Fibroblast of pulmonary artery (primary cell): Measurements from ENCODE around the gene PSTPIP2.

Source experiments
- DNase-seq: peaks from one replicate; pipeline ENCODE4 v3.0.0-alpha.2; 2010; ENCODE audit warnings: low read depth
- H3K4me3 ChIP-seq: replicated peaks from 2 replicates; pipeline ENCODE4 v1.5.1; 2011; ENCODE audit warnings: low read depth, mild to moderate bottlenecking, control low read depth, low read length, moderate library complexity
- TF ChIP-seq, protein P1 (sequence below): IDR thresholded peaks from 2 replicates; pipeline ENCODE4 v1.5.1; 2011; ENCODE audit warnings: mild to moderate bottlenecking, control low read depth, low read length, inconsistent platforms; ENCODE audit errors: missing control alignments

The PSTPIP2 gene, protein sequence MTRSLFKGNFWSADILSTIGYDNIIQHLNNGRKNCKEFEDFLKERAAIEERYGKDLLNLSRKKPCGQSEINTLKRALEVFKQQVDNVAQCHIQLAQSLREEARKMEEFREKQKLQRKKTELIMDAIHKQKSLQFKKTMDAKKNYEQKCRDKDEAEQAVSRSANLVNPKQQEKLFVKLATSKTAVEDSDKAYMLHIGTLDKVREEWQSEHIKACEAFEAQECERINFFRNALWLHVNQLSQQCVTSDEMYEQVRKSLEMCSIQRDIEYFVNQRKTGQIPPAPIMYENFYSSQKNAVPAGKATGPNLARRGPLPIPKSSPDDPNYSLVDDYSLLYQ

DNA sequence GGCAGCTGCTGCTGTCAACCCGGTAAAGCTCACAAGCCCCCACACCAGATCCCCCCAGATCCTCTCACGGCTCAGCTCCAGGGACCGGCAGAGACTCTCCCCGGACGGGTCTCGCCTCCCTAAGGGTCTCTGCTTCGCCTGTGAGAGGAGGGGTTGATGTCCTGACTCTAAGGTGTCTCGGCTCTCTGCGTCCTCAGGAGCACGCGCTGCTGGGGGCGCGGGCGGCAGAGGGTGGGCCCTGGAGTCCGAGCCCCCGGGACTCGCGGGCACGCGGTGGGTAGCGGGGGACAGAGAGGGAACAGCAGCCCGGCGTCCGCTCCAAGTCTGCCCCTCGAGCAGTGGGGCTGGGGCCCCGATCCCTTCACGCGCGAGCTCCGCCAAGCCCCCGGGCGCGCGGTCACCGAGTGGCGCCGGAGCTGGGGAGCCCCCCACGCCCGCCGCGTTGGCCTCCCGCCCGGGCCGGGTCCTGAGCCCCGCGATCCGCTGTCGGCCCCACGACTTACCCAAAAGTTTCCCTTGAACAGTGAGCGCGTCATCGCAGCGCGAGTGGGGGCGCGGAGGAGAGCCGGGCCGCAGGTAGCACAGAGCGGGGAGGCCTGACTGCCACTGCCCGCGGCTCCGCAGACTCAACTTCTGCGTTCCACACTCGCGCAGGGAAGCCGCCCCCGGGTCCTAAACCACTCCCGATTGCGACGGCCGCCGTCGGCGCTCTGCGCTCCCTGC, at the start of gene PSTPIP2:
Gene PSTPIP2 (minus strand): TSS at position 608 of the 723 bp plus-strand sequence. CDS start 72 bp downstream, at position 536.
- peak; percentile 64 for DNase-seq
- peak within 1 kb of the TSS; percentile 75 for H3K4me3 ChIP-seq
- TF ChIP-seq, protein P1, sequence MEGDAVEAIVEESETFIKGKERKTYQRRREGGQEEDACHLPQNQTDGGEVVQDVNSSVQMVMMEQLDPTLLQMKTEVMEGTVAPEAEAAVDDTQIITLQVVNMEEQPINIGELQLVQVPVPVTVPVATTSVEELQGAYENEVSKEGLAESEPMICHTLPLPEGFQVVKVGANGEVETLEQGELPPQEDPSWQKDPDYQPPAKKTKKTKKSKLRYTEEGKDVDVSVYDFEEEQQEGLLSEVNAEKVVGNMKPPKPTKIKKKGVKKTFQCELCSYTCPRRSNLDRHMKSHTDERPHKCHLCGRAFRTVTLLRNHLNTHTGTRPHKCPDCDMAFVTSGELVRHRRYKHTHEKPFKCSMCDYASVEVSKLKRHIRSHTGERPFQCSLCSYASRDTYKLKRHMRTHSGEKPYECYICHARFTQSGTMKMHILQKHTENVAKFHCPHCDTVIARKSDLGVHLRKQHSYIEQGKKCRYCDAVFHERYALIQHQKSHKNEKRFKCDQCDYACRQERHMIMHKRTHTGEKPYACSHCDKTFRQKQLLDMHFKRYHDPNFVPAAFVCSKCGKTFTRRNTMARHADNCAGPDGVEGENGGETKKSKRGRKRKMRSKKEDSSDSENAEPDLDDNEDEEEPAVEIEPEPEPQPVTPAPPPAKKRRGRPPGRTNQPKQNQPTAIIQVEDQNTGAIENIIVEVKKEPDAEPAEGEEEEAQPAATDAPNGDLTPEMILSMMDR = no peak

GRCh38 chr18:46113751-46114150, 41.7 kb upstream of the PSTPIP2 start:
- TF ChIP-seq, protein P1 = no peak
- DNase-seq = no peak
- H3K4me3 ChIP-seq = no peak overlapping the region

DNA sequence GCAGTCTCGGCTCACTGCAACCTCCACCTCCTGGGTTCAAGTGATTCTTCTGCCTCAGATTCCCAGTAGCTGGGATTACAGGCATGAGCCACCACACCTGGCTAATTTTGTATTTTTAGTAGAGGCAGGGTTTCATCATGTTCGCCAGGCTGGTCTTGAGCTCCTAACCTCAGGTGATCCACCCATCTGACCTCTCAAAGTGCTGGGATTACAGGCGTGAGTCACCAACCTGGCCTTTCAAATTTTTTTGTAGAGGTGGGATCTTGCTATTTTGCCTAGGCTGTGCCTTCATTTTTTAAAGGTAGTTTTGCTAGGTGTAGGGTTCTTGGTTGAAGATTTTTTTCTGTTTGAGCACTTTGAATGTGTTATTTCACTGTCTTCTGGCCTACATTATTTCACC, 38.3 kb upstream of the PSTPIP2 start:
- no peak overlapping the region for H3K4me3 ChIP-seq
- no peak for DNase-seq
- TF ChIP-seq, protein P1 = no peak

DNA sequence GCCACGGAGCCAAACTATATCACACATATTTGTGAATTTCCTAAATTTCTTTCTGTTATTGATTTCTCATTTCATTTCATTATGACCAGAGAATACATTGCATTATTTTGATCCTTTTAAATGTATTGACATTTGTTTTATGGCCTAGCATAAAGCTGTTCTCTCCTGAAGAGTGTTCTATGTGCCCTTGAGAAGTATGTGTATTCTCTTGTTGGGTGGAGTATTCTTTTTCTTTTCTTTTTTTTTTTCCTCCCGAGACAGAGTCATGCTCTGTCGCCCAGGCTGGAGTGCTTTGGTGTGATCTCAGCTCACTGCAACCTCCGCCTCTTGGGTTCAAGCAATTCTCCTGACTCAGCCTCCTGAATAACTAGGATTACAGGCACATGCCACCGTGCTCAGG, 37.3 kb upstream of the PSTPIP2 start:
- DNase-seq = no peak
- TF ChIP-seq, protein P1 = no peak
- no peak overlapping the region for H3K4me3 ChIP-seq

DNA sequence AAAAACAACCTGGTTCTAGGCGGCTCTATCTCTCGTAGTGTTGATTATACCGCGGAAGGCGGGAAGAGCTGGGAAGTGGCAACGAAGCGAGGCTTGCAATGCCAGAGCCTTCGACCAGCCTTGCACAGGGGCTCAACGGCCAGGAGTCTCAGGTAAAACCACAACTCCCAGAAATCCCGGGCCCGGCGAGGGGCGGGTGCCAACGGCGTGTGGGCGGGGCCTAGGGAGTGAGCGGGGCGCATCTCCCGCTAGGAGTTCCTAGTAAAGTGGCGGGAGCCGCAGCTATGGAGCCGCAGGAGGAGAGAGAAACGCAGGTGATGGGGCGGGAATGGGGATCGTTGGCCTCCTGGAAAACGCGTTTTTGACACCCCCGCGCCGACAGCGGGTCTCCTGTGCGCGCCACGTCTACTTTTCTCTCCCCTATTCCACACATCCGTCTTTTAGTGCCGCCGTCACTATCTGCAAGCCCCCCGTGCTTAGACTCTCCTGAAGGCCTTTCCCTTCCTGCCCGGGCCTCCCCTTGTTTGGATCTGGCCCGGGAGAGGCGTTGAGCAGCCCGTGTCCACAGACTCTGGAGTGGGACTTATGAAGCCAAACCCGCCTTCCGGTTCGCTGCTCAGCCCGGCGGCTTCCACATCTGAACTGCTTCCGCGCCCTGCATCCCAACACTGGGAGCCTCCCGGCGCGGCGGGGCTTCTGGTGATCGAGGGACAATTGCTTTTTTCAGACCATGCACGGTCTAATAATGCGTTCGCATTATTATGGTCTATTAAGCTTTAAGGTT, 32.3 kb upstream of the PSTPIP2 start, which contains the start of gene HAUS1:
Gene HAUS1 (plus strand): TSS at position 258 of the 784 bp plus-strand sequence. CDS start 27 bp downstream, at position 285.
- H3K4me3 ChIP-seq = peak within 1 kb of the TSS; percentile 96
- peak; percentile 79 for DNase-seq
- TF ChIP-seq, protein P1 = no peak

DNA sequence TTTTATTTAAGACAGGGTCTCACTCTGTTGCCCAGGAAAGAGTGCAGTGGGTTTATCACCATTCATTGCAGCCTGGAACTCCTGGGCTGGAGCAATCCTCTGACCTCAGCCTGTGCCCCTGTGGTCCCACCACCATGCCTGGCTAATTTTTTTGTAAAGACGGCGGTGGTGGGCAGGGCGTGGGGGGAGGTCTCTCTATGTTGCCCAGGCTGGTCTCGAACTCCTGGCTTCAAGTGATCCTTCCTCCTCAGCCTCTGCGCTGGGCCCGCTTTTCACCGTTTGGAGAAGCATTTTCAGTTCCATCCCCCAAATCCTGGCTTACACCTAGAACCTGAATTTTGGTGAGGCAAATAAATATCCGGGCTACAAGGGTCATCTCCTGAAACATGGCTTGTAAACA, 27.4 kb upstream of the PSTPIP2 start:
- no peak overlapping the region for H3K4me3 ChIP-seq
- DNase-seq = no peak
- TF ChIP-seq, protein P1 = no peak
